Measurements from ENCODE around the gene SERPINB10.

Gene SERPINB10

DNA sequence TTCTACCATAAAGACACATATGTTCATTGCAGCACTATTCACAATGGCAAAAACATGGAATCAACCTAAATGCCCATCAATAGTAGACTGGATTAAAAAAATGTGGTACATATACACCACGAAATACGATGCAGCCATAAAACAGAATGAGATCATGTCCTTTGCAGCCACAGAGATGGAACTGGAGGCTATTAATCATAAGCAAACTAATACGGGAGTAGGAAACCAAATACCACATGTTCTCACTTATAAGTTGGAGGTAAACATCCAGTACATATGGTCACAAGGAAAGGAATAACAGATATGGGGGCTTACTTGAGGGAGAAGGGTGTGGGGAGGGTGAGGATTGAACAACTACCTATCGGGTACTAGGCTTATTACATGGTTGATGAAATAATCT is 49.0 kb downstream of the SERPINB10 start:
- H3K27me3 ChIP-seq (ENCODE audit: insufficient read depth, low read length, poor library complexity, severe bottlenecking) = peaks cover 7% of the 10 kb centered on the region
- no peaks in the 10 kb centered on the region for H3K79me2 ChIP-seq (ENCODE audit: insufficient read depth, low read length)
- no peak overlapping the region for H2AFZ ChIP-seq (ENCODE audit: low read length)
- H3K9ac ChIP-seq (ENCODE audit: low read depth, low read length, poor library complexity, severe bottlenecking) = no peak overlapping the region
- TF ChIP-seq, protein P1, sequence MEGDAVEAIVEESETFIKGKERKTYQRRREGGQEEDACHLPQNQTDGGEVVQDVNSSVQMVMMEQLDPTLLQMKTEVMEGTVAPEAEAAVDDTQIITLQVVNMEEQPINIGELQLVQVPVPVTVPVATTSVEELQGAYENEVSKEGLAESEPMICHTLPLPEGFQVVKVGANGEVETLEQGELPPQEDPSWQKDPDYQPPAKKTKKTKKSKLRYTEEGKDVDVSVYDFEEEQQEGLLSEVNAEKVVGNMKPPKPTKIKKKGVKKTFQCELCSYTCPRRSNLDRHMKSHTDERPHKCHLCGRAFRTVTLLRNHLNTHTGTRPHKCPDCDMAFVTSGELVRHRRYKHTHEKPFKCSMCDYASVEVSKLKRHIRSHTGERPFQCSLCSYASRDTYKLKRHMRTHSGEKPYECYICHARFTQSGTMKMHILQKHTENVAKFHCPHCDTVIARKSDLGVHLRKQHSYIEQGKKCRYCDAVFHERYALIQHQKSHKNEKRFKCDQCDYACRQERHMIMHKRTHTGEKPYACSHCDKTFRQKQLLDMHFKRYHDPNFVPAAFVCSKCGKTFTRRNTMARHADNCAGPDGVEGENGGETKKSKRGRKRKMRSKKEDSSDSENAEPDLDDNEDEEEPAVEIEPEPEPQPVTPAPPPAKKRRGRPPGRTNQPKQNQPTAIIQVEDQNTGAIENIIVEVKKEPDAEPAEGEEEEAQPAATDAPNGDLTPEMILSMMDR (conservative IDR thresholded peaks at IDR 0.05; ENCODE audit: low read length) = no peak
- TF ChIP-seq EZH2phosphoT487 (IDR thresholded peaks at IDR 0.05; ENCODE audit: borderline replicate concordance) = no peak
- H3K9me2 ChIP-seq (replicated peaks; ENCODE audit: low read depth, low read length) = no peaks in the 10 kb centered on the region
- H3K4me1 ChIP-seq (ENCODE audit: insufficient read depth, low read length, poor library complexity, severe bottlenecking) = no peaks in the 10 kb centered on the region
- H3K9me3 ChIP-seq (ENCODE audit: insufficient read depth, low read depth, low read length) = no peaks in the 10 kb centered on the region
- H3K4me2 ChIP-seq (ENCODE audit: low read depth, low read length, poor library complexity, severe bottlenecking) = no peak overlapping the region
- no peak overlapping the region for H3K4me3 ChIP-seq (ENCODE audit: low read length, poor library complexity, severe bottlenecking)
- no peaks in the 10 kb centered on the region for H3K36me3 ChIP-seq (ENCODE audit: insufficient read depth, low read length)
- no peaks in the 10 kb centered on the region for H4K20me1 ChIP-seq (ENCODE audit: insufficient read depth, low read length, poor library complexity, severe bottlenecking)
- no peaks in the 10 kb centered on the region for H3F3A ChIP-seq (ENCODE audit: low read depth)

DNA sequence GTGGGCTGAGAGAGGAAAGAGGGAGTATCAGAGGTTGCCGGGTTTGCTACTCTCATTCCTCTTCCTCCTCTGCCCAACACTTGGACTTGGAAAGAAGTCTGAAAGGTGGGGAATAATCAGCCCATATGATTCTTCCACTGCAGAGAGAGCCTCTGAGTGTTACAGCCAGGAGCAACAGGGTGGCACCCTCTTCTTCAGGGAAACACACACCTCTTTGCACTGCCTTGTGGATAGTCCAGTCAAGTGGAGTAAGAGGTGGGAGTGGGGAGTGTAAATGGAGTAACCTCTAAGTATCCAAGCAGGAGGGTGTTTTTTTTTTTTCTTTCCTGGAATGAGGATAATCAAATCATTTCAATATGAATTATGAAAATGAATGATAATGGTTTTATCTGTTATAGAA is 53.1 kb downstream of the SERPINB10 start:
- H3K9ac ChIP-seq (ENCODE audit: low read depth, low read length, poor library complexity, severe bottlenecking) = no peak overlapping the region
- no peaks in the 10 kb centered on the region for H3K79me2 ChIP-seq (ENCODE audit: insufficient read depth, low read length)
- H3K9me3 ChIP-seq (ENCODE audit: insufficient read depth, low read depth, low read length) = no peaks in the 10 kb centered on the region
- H3F3A ChIP-seq (ENCODE audit: low read depth) = no peaks in the 10 kb centered on the region
- TF ChIP-seq, protein P1 (conservative IDR thresholded peaks at IDR 0.05; ENCODE audit: low read length) = no peak
- no peak for TF ChIP-seq EZH2phosphoT487 (IDR thresholded peaks at IDR 0.05; ENCODE audit: borderline replicate concordance)
- no peak overlapping the region for H3K4me2 ChIP-seq (ENCODE audit: low read depth, low read length, poor library complexity, severe bottlenecking)
- peaks cover 7% of the 10 kb centered on the region for H3K27me3 ChIP-seq (ENCODE audit: insufficient read depth, low read length, poor library complexity, severe bottlenecking)
- no peaks in the 10 kb centered on the region for H3K9me2 ChIP-seq (replicated peaks; ENCODE audit: low read depth, low read length)
- no peaks in the 10 kb centered on the region for H3K4me1 ChIP-seq (ENCODE audit: insufficient read depth, low read length, poor library complexity, severe bottlenecking)
- no peak overlapping the region for H2AFZ ChIP-seq (ENCODE audit: low read length)
- no peaks in the 10 kb centered on the region for H4K20me1 ChIP-seq (ENCODE audit: insufficient read depth, low read length, poor library complexity, severe bottlenecking)
- no peaks in the 10 kb centered on the region for H3K36me3 ChIP-seq (ENCODE audit: insufficient read depth, low read length)
- no peak overlapping the region for H3K4me3 ChIP-seq (ENCODE audit: low read length, poor library complexity, severe bottlenecking)

DNA sequence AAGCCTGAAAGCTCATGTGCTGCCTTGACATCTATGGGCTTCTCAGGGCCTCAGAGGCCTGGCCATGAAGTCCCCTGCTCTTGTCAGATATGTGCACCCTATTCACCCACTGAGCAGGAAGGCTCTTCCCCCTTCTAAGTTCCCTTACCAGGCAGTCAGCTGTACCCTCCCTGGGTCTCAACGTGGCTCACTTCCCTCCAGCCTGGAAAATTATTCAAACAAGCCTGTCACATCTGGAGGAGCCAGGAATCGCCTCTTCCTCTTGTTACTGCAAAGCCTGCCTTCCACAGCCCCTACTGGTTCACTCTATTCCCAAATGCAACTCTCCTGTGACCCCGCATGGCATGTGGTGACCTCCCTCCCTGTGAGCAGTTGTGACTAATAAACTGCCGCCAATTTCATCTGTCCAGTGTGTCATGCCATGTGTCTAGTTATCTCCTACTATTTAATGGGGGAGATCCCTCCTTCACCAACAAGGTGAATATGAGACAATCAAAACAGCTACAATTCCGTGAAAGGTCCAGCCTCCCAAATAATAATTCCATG is 53.8 kb downstream of the SERPINB10 start:
- Histone ChIP-seq H3K9ac (ENCODE audit: low read depth, low read length, poor library complexity, severe bottlenecking) (no peak overlapping the region), H3K79me2 (ENCODE audit: insufficient read depth, low read length) (no peaks in the 10 kb centered on the region), H3K9me2 (replicated peaks; ENCODE audit: low read depth, low read length) (no peaks in the 10 kb centered on the region), H4K20me1 (ENCODE audit: insufficient read depth, low read length, poor library complexity, severe bottlenecking) (no peaks in the 10 kb centered on the region), H3K9me3 (ENCODE audit: insufficient read depth, low read depth, low read length) (no peaks in the 10 kb centered on the region), H3K27me3 (ENCODE audit: insufficient read depth, low read length, poor library complexity, severe bottlenecking) (peaks cover 7% of the 10 kb centered on the region), H3K4me3 (ENCODE audit: low read length, poor library complexity, severe bottlenecking) (no peak overlapping the region), H3K36me3 (ENCODE audit: insufficient read depth, low read length) (no peaks in the 10 kb centered on the region), H3F3A (ENCODE audit: low read depth) (no peaks in the 10 kb centered on the region), H3K4me1 (ENCODE audit: insufficient read depth, low read length, poor library complexity, severe bottlenecking) (no peaks in the 10 kb centered on the region), H2AFZ (ENCODE audit: low read length) (no peak overlapping the region), H3K4me2 (ENCODE audit: low read depth, low read length, poor library complexity, severe bottlenecking) (no peak overlapping the region)
- TF ChIP-seq, protein P1 (conservative IDR thresholded peaks at IDR 0.05; ENCODE audit: low read length) = no peak
- TF ChIP-seq EZH2phosphoT487 (IDR thresholded peaks at IDR 0.05; ENCODE audit: borderline replicate concordance) = no peak
